Breast epithelium (tissue), 4 donors: ENCODE data around the gene PSMD13. TPM values are rescaled to one million over a fixed set of nuclear protein-coding genes. Genes with fewer than 3 reads are reported as not detected.

Source experiments
- DNase-seq, 2 donors: peaks; one replicate each; pipeline ENCODE4 v3.0.0-alpha.2; 2019; ENCODE audit warnings: low spot score in 2 of 2
- H3K27ac ChIP-seq, 2 donors: fragments of 200-600 bp; sonication (generic) in 1 of 2; one replicate each; pipeline ENCODE4 v1.5.1; 2016 to 2019; ENCODE audit warnings: mild to moderate bottlenecking in 1 of 2
- H3K27me3 ChIP-seq, 2 donors: fragments of 200-600 bp; sonication (generic) in 1 of 2; one replicate each; pipeline versions ENCODE4 v1.5.1 to v1.6.0; 2017 to 2019; ENCODE audit warnings: control low read depth in 1 of 2, mild to moderate bottlenecking in 1 of 2
- H3K36me3 ChIP-seq: fragments of 200-600 bp; one replicate; pipeline ENCODE4 v1.5.1; 2019
- H3K4me1 ChIP-seq, 2 donors: fragments of 200-600 bp; sonication (generic); one replicate each; pipeline ENCODE4 v1.5.1; 2016 to 2019; ENCODE audit warnings: control low read depth in 1 of 2
- H3K4me3 ChIP-seq, 3 donors: fragments of 200-600 bp; sonication (generic); 1 replicate in 2 of 3; 2 replicates in 1 of 3; pipeline ENCODE4 v1.5.1; 2016 to 2019; ENCODE audit warnings: mild to moderate bottlenecking in 3 of 3, moderate library complexity in 2 of 3
- H3K9me3 ChIP-seq, 2 donors: fragments of 200-600 bp; sonication (generic) in 1 of 2; one replicate each; pipeline ENCODE4 v1.5.1; 2016 to 2019; ENCODE audit warnings: control low read depth in 1 of 2
- POLR2A ChIP-seq: fragments of 450-650 bp; IDR thresholded peaks from one replicate; pipeline ENCODE4 v1.6.1; 2016; ENCODE audit warnings: antibody characterized with exemption, mild to moderate bottlenecking, moderate library complexity
- POLR2AphosphoS5 ChIP-seq, 3 donors: sonication (generic); formaldehyde crosslinking; IDR thresholded peaks; one replicate each; pipeline ENCODE4 v1.6.1; 2017; ENCODE audit warnings: antibody characterized with exemption in 3 of 3
- intact Hi-C: fragments of 100-400 bp; cut with DNase I; formaldehyde crosslinking; loops from one replicate; pipeline ENCODE4 v1.15.1; 2023; ENCODE audit warnings: low total_unique reads
- total RNA-seq, 3 donors: library from RNA; depleted of rRNA; stranded (reverse); fragments of >200 nt; gene quantifications; one replicate each; pipeline ENCODE4 v1.1.0, GENCODE V29; 2016
- TF ChIP-seq, protein P1 (sequence below), 3 donors: fragments of 450-650 bp; IDR thresholded peaks; one replicate each; pipeline ENCODE4 v1.5.1; 2016 to 2017; ENCODE audit warnings: antibody characterized with exemption in 3 of 3, mild to moderate bottlenecking in 3 of 3, moderate library complexity in 3 of 3

PSMD13 gene
- total RNA-seq, 3 donors from 2014 or later: 96.0 to 114 (median 106) TPM

DNA sequence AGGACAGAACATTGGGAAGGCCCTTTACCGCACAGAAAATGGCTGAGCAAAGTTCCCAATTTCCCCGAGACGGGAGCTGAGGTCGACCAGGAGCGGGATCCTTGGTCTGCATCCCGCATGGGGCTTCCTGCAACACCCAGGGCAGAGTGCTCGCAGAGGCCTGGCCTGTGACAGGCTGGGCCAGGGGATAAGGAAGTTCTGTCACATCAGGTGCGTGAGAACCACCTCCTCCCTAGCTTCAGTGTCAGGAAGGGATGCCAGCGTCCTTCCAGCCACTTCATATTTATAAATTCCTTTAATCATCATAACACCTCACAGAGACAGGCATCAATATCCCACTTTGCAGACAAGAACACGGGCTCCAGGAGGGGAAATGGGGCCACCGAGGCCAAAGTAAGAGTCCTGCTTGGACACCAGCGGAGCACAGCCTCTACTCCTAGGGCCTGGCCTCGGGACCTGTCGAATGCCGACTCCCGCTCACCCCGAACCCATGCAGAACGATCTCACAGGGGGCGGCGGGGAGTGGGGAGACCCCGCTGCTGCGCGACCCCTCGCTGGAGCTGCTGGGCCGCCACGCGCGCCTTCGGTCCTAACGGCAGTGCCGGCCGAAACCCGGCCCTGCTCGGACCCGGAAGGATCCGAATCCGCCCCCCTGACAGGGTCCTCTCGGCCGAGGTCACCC is 30.1 kb upstream of the PSMD13 start:
- Histone ChIP-seq H3K36me3 (no peaks in the 10 kb centered on the region), H3K4me3 (peak overlapping the region; percentile 86 to 100 (median 93)), H3K9me3 (no peaks in the 10 kb centered on the region), H3K27ac (peak overlapping the region; percentile 99 to 100), H3K27me3 (no peaks in the 10 kb centered on the region), H3K4me1 (peaks cover 15 to 24% of the 10 kb centered on the region in 2 donors)
- TF ChIP-seq POLR2A (no peak), POLR2AphosphoS5 (IDR thresholded peaks at IDR 0.05) (no peak)
- TF ChIP-seq, protein P1, sequence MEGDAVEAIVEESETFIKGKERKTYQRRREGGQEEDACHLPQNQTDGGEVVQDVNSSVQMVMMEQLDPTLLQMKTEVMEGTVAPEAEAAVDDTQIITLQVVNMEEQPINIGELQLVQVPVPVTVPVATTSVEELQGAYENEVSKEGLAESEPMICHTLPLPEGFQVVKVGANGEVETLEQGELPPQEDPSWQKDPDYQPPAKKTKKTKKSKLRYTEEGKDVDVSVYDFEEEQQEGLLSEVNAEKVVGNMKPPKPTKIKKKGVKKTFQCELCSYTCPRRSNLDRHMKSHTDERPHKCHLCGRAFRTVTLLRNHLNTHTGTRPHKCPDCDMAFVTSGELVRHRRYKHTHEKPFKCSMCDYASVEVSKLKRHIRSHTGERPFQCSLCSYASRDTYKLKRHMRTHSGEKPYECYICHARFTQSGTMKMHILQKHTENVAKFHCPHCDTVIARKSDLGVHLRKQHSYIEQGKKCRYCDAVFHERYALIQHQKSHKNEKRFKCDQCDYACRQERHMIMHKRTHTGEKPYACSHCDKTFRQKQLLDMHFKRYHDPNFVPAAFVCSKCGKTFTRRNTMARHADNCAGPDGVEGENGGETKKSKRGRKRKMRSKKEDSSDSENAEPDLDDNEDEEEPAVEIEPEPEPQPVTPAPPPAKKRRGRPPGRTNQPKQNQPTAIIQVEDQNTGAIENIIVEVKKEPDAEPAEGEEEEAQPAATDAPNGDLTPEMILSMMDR (IDR thresholded peaks at IDR 0.05): no peak
- peak in 1 of 2 donors; percentile 43 for DNase-seq
- intact Hi-C loops: no loop called here

GRCh38 chr11:207208-207862 is 29.4 kb upstream of the PSMD13 start, which contains the start of the genes BET1L and RIC8A:
Gene BET1L (minus strand): TSS chr11:207399. CDS start chr11:207321, 78 bp downstream.
Gene RIC8A (plus strand): TSS chr11:207708. CDS start chr11:208855, 1,147 bp downstream.
- H3K27me3 ChIP-seq: no peaks in the 10 kb centered on the region
- H3K4me1 ChIP-seq: peaks cover 15 to 24% of the 10 kb centered on the region in 2 donors
- H3K9me3 ChIP-seq: no peaks in the 10 kb centered on the region
- intact Hi-C loops: no loop called here
- peak within 1 kb of the TSS; percentile 99 to 100 for H3K27ac ChIP-seq
- H3K36me3 ChIP-seq: no peaks in the 10 kb centered on the region
- TF ChIP-seq POLR2AphosphoS5 (IDR thresholded peaks at IDR 0.05): peak; percentile 75 to 92 (median 85)
- TF ChIP-seq POLR2A: peak; percentile 84
- TF ChIP-seq, protein P1 (IDR thresholded peaks at IDR 0.05): peak in 1 of 3 donors; percentile 13
- DNase-seq: peak; percentile 96 to 98
- peak within 1 kb of the TSS; percentile 86 to 100 (median 93) for H3K4me3 ChIP-seq

- intact Hi-C loops: no loop called here
- TF ChIP-seq, protein P1 (IDR thresholded peaks at IDR 0.05): no peak
- TF ChIP-seq POLR2A (no peak), POLR2AphosphoS5 (IDR thresholded peaks at IDR 0.05) (no peak)
- H3K9me3 ChIP-seq: no peaks in the 10 kb centered on the region
- H3K27me3 ChIP-seq: no peaks in the 10 kb centered on the region
- H3K36me3 ChIP-seq: no peaks in the 10 kb centered on the region
- peak overlapping the region; percentile 86 to 100 (median 93) for H3K4me3 ChIP-seq
- DNase-seq: no peak
- H3K27ac ChIP-seq: peak overlapping the region; percentile 99 to 100
- H3K4me1 ChIP-seq: peaks cover 15 to 24% of the 10 kb centered on the region in 2 donors
Observed at GRCh38 chr11:207863-208180, 29.0 kb upstream of the PSMD13 start.

DNA sequence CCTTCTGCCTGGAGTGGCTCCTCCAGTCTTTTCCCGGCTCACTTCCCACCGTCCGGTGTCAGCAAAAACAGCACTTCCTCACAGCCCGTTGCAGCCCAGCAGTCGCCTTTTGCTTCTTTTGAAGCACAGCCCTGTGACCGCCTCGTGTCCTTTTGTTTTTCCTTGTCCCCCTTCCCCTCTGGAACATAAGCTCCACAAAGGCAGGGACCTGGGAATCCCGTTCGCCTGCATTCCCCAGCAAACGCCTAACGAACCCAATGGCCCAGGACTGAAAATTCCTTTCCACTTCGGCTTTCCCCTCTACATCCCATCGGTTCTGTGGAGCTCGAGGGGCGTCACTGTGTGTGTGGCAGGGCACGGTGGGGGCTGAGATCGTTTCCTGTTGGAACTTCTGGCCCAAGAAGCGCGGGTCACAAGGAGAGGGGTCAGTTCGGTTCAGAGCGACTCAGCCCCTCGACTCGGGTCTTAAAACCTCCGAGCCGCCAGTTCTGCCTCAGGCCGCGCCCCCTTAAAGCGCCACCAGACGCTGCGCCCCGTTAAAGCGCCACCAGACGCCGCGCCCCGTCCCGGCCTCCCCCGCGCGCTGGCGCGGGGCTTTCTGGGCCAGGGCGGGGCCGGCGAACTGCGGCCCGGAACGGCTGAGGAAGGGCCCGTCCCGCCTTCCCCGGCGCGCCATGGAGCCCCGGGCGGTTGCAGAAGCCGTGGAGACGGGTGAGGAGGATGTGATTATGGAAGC is 28.4 kb upstream of the PSMD13 start:
- H3K9me3 ChIP-seq: no peaks in the 10 kb centered on the region
- peak; percentile 56 to 80 (median 58) for TF ChIP-seq POLR2AphosphoS5 (IDR thresholded peaks at IDR 0.05)
- peak; percentile 54 for TF ChIP-seq POLR2A
- TF ChIP-seq, protein P1 (IDR thresholded peaks at IDR 0.05): no peak
- H3K27me3 ChIP-seq: no peaks in the 10 kb centered on the region
- H3K4me1 ChIP-seq: peaks cover 15 to 24% of the 10 kb centered on the region in 2 donors
- DNase-seq: peak; percentile 62 to 72
- peak overlapping the region; percentile 99 to 100 for H3K27ac ChIP-seq
- H3K4me3 ChIP-seq: peak overlapping the region; percentile 86 to 100 (median 93)
- H3K36me3 ChIP-seq: peaks cover 5% of the 10 kb centered on the region
- intact Hi-C loops: no loop called here
